Left lung (tissue), 10 donors: ENCODE results near the gene CLPTM1L. TPM values are rescaled to one million over a fixed set of nuclear protein-coding genes. Genes with fewer than 3 reads are reported as not detected.

Experiments
- ATAC-seq: fragments of 200-7000 bp; cut with Tn5 transposase; one replicate; pipeline ENCODE4 v1.9.1; 2020; ENCODE audit warnings: moderate library complexity
- DNase-seq, 4 donors: peaks; one replicate each; pipeline ENCODE4 v3.0.0-alpha.2; 2013 to 2020
- H3K27ac ChIP-seq, 2 donors: fragments of 200-600 bp; sonication (generic) in 1 of 2; one replicate each; pipeline versions ENCODE4 v1.5.0 to v1.8.0; 2020 to 2021
- H3K27me3 ChIP-seq, 2 donors: fragments of 200-600 bp; sonication (generic) in 1 of 2; one replicate each; pipeline versions ENCODE4 v1.5.0 to v1.8.0; 2020 to 2021
- H3K36me3 ChIP-seq, 2 donors: fragments of 200-600 bp; sonication (generic) in 1 of 2; one replicate each; pipeline versions ENCODE4 v1.5.0 to v1.8.0; 2020 to 2021
- H3K4me1 ChIP-seq, 2 donors: fragments of 200-600 bp; one replicate each; pipeline ENCODE4 v1.8.0; 2021
- H3K4me3 ChIP-seq, 2 donors: fragments of 200-600 bp; sonication (generic) in 1 of 2; one replicate each; pipeline versions ENCODE4 v1.5.0 to v1.8.0; 2020 to 2021; ENCODE audit warnings: mild to moderate bottlenecking in 1 of 2
- H3K9me3 ChIP-seq, 2 donors: fragments of 200-600 bp; sonication (generic) in 1 of 2; one replicate each; pipeline versions ENCODE4 v1.5.0 to v1.8.0; 2020 to 2021
- CTCF ChIP-seq, 2 donors: fragments of 200-600 bp; sonication (generic) in 1 of 2; IDR thresholded peaks; one replicate each; pipeline versions ENCODE4 v1.5.0 to v1.8.0; 2021; ENCODE audit warnings: antibody characterized with exemption in 2 of 2
- intact Hi-C, 2 donors: fragments of 100-400 bp; cut with DNase I; formaldehyde crosslinking; loops; one replicate each; pipeline versions ENCODE4 v1.11.2 to v1.14.2; 2022
- polyA plus RNA-seq, 6 donors: library from polyadenylated mRNA; unstranded; fragments of 120-200 nt; gene quantifications; one replicate each; pipeline ENCODE4 v1.2.1, GENCODE V29; 2013; ENCODE audit not compliant: insufficient read length in 6 of 6
- total RNA-seq, 2 donors: library from RNA; stranded (reverse); fragmentation: NEBNext Ultra II Directional; extraction: Animal tissue kit (Norgen Biotek cat#: 25700); gene quantifications; one replicate each; pipeline ENCODE4 v1.2.1, GENCODE V29; 2021
- donor health status: DM: no; HTN: yes; CAD: no.
- donor health status: DM: no; HTN: no; CAD: no.

The CLPTM1L gene
- total and polyA plus RNA-seq, 8 donors = 90.4 to 171 (median 99.4) TPM

DNA sequence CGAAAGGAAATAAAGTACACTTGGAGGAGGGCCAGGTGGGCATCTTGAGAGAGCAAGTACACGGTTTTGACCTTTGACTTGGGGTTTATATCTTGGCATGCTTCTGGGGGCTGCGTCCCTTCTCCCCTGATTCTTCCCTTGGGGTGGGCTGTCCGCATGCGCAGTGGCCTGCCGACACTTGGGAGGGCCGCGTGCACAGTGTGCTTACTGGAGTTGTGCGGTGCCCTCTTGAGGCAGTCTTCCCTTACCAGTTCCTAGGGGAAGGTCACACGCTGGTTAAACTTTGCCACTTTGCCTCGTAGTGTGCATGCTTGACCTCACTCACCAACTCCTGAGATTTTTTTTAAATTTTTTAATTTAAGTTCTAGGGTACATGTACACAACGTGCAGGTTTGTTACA lies 4.3 kb upstream of the CLPTM1L start:
- intact Hi-C loops = no loop called here
- no peak for TF ChIP-seq CTCF (IDR thresholded peaks at IDR 0.05)
- Histone ChIP-seq H3K27me3 (peaks cover 0 to 10% of the 10 kb centered on the region in 2 donors), H3K4me3 (no peak overlapping the region), H3K27ac (no peak overlapping the region), H3K4me1 (peaks cover 4 to 10% of the 10 kb centered on the region in 2 donors), H3K36me3 (no peaks in the 10 kb centered on the region), H3K9me3 (no peaks in the 10 kb centered on the region)
- DNase-seq (no peak), ATAC-seq (no peak)

- ATAC-seq (no peak), DNase-seq (no peak)
- intact Hi-C loops = no loop called here
- Histone ChIP-seq H3K9me3 (no peaks in the 10 kb centered on the region), H3K36me3 (no peaks in the 10 kb centered on the region), H3K27ac (no peak overlapping the region), H3K4me1 (peaks cover 5 to 12% of the 10 kb centered on the region in 2 donors), H3K27me3 (peaks cover 0 to 10% of the 10 kb centered on the region in 2 donors), H3K4me3 (no peak overlapping the region)
- no peak for TF ChIP-seq CTCF (IDR thresholded peaks at IDR 0.05)
These were observed 4.0 kb upstream of the CLPTM1L start for GRCh38 chr5:1348986-1349245.

DNA sequence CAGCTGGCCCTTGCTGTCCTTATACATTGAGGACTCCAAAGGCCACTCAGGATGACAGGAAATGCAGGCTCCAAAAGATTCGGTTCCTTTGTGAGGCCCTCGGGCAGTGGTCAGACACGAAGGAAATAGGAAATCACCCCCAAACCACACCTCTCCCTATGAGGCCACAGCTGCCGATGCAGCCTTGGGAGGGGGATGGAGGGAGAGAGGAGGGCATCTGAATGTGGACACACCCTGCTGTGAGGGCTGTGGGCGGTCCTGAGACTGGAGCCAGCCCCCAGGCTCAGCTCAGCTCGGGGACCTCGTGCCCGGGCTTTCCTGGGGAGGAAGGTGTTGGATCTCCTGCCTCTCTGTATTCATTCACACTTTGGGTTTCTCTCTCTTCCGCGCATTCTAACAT lies 2.7 kb upstream of the CLPTM1L start:
- no peak for ATAC-seq

DNA sequence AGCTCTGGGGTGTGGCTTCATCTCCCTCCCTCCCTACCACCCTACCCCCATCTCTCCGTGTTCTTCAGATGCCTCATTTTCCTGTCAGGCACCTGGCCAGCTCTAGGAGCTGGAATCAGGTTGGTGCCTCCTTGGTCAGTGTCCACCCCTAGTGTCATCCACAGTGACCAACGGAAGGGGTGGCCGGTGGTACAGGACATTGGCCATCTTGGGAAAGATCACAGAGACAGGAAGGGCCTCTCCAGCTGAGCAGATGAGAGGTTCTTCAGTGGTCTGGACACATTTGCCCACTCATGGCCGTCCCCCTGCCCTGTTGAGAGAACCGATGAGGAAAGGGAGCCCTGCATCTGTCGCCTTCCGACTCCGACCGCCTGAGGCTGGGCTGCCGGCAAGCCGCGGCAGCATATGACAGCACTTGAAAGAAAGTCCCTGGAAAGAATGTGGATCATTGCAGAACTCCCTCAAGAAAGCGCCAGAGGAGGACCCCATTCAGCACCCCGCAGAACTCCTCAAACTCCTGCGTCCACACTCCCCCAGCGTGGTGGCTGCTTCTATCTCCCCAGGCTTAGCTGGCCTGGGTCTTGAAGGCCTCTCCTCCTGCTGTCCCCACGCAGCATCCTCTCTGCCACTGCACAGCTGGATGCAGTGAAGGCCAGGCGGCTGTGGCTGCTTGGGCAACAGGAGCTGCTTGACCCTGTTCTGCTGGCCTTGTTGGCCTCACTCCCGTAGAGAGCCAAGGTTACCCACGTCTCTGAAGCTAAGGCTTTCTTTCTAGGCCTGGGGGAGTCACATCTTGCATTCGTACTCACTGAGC lies 1.9 kb upstream of the CLPTM1L start:
- H3K9me3 ChIP-seq = no peaks in the 10 kb centered on the region
- no peak overlapping the region for H3K27ac ChIP-seq
- peaks cover 0 to 14% of the 10 kb centered on the region in 2 donors for H3K36me3 ChIP-seq
- DNase-seq (no peak), ATAC-seq (no peak)
- H3K27me3 ChIP-seq = no peaks in the 10 kb centered on the region
- peaks cover 15 to 28% of the 10 kb centered on the region in 2 donors for H3K4me1 ChIP-seq
- H3K4me3 ChIP-seq = no peak overlapping the region
- no peak for TF ChIP-seq CTCF (IDR thresholded peaks at IDR 0.05)
- intact Hi-C loops = no loop called here

More for the DNA sequence above, 2.7 kb upstream of the CLPTM1L start:
- DNase-seq = no peak
- peaks cover 15 to 25% of the 10 kb centered on the region in 2 donors for H3K4me1 ChIP-seq
- no peak overlapping the region for H3K27ac ChIP-seq
- peaks cover 0 to 7% of the 10 kb centered on the region in 2 donors for H3K36me3 ChIP-seq
- H3K27me3 ChIP-seq = no peaks in the 10 kb centered on the region
- TF ChIP-seq CTCF (IDR thresholded peaks at IDR 0.05) = no peak
- intact Hi-C loops = no loop called here
- no peaks in the 10 kb centered on the region for H3K9me3 ChIP-seq
- H3K4me3 ChIP-seq = no peak overlapping the region

- TF ChIP-seq CTCF (IDR thresholded peaks at IDR 0.05) = no peak
- H3K4me1 ChIP-seq = peaks cover 15 to 28% of the 10 kb centered on the region in 2 donors
- H3K36me3 ChIP-seq = peaks cover 0 to 22% of the 10 kb centered on the region in 2 donors
- DNase-seq = peak in 1 of 4 donors; percentile 64
- peak overlapping the region in 1 of 2 donors; percentile 81 for H3K27ac ChIP-seq
- intact Hi-C loops = no loop called here
- ATAC-seq = no peak
- peak overlapping the region; percentile 81 to 95 for H3K4me3 ChIP-seq
- H3K27me3 ChIP-seq = no peaks in the 10 kb centered on the region
- no peaks in the 10 kb centered on the region for H3K9me3 ChIP-seq
These were observed 1.2 kb upstream of the CLPTM1L start for GRCh38 chr5:1345876-1346626.
